K562 (cell line): ENCODE data around the gene GAK. TPM values are rescaled to one million over a fixed set of nuclear protein-coding genes. Genes with fewer than 3 reads are reported as not detected.
A peak's percentile ranks its signal among the peaks of the same experiment; 100 is the strongest.

Experiments
- ATAC-seq: fragments of 200-7000 bp; cut with Tn5 transposase; 3 replicates; pipeline ENCODE4 v1.9.1; 2020; ENCODE audit warnings: moderate library complexity
- BruUV-seq: library from RNA; stranded (reverse); fragments of 400-500 nt; replicated peaks from 2 replicates; lab custom pipeline; 2021; lab: Mats Ljungman, UMichigan
- CTCF ChIA-PET: fragments of 300-600 bp; formaldehyde crosslinking; extraction: SDS; loops from one replicate; lab custom pipeline; 2021; ENCODE audit warnings: low intra/inter-chr PET ratio; lab: Yijun Ruan, JAX
- POLR2A ChIA-PET: fragments of 300-600, 350-650 bp; sonication (Branson Sonifier 250); formaldehyde crosslinking; extraction: SDS; loops from one replicate; lab custom pipeline; 2021; ENCODE audit warnings: antibody characterized with exemption, inconsistent platforms; lab: Yijun Ruan, JAX
- DNase-seq, 4 experiments: peaks; one replicate each; pipeline versions ENCODE4 v3.0.0 to v3.0.0-alpha.2; 2011 to 2018; ENCODE audit warnings: low spot score in 3 of 4, mixed read lengths in 3 of 4; ENCODE audit errors: extremely low read depth in 1 of 4
- FAIRE-seq: peaks from 2 replicates; lab custom pipeline; 2011; peaks lifted over from hg19 to GRCh38; lab: Jason Lieb, UNC
- H2AFZ ChIP-seq: 2 replicates; pipeline ENCODE4 v1.6.0; 2011; ENCODE audit warnings: low read depth, low read length, control low read depth, inconsistent platforms
- H3K27ac ChIP-seq: fragments of 200-600 bp; 3 replicates; pipeline ENCODE4 v1.8.0; 2011; ENCODE audit warnings: low read depth, mild to moderate bottlenecking, control low read depth, inconsistent platforms, low read length, moderate library complexity, mixed read lengths; ENCODE audit errors: extremely low read depth
- H3K27me3 ChIP-seq, 2 experiments: fragments of 300-600 bp in 1 of 2; 2 replicates in 1 of 2; 3 replicates in 1 of 2; pipeline versions ENCODE4 v1.6.0 to v1.8.0; 2011; ENCODE audit warnings: inconsistent platforms in 2 of 2, low read length in 2 of 2, mild to moderate bottlenecking in 1 of 2, mixed read lengths in 1 of 2, moderate library complexity in 1 of 2; ENCODE audit not compliant: control insufficient read depth in 2 of 2, insufficient read depth in 2 of 2
- H3K36me3 ChIP-seq: fragments of 300-600 bp; 3 replicates; pipeline ENCODE4 v1.8.0; 2011; ENCODE audit warnings: mild to moderate bottlenecking, low read length, inconsistent platforms; ENCODE audit not compliant: control insufficient read depth, insufficient read depth
- H3K4me1 ChIP-seq, 2 experiments: fragments of 200-600 bp in 1 of 2; replicated peaks in 1 of 2; 2 replicates in 1 of 2; 3 replicates in 1 of 2; pipeline versions ENCODE4 v1.5.1 to v1.8.0; 2011; ENCODE audit warnings: inconsistent platforms in 2 of 2, low read length in 2 of 2, mild to moderate bottlenecking in 1 of 2, mixed read lengths in 1 of 2, moderate library complexity in 1 of 2; ENCODE audit not compliant: control insufficient read depth in 2 of 2, insufficient read depth in 2 of 2
- H3K4me2 ChIP-seq: 2 replicates; pipeline ENCODE4 v1.6.1; 2011; ENCODE audit warnings: low read length, control low read depth, inconsistent platforms, mixed read lengths; ENCODE audit not compliant: insufficient read depth
- H3K4me3 ChIP-seq: fragments of 200-600 bp; sonication (generic), shearing (Covaris generic); 2 replicates; pipeline ENCODE4 v1.5.1; 2016; ENCODE audit warnings: control low read depth, inconsistent platforms
- H3K79me2 ChIP-seq: fragments of 200-600 bp; 3 replicates; pipeline ENCODE4 v1.8.0; 2011; ENCODE audit warnings: low read length, inconsistent platforms; ENCODE audit not compliant: control insufficient read depth, insufficient read depth
- H3K9ac ChIP-seq, 2 experiments: 2 replicates each; pipeline versions ENCODE4 v1.6.0 to v1.6.1; 2011; ENCODE audit warnings: low read depth in 2 of 2, low read length in 2 of 2, control low read depth in 1 of 2, inconsistent platforms in 1 of 2, mild to moderate bottlenecking in 1 of 2, mixed read lengths in 1 of 2; ENCODE audit not compliant: insufficient read depth in 1 of 2
- H3K9me1 ChIP-seq: one replicate; pipeline ENCODE4 v1.6.0; 2011; ENCODE audit warnings: inconsistent platforms, mild to moderate bottlenecking, low read length, moderate library complexity; ENCODE audit not compliant: control insufficient read depth, insufficient read depth
- H3K9me3 ChIP-seq: replicated peaks from 2 replicates; pipeline ENCODE4 v1.5.1; 2011; ENCODE audit warnings: low read depth, low read length, inconsistent platforms; ENCODE audit not compliant: control insufficient read depth, insufficient read depth
- H4K20me1 ChIP-seq: replicated peaks from 2 replicates; pipeline ENCODE4 v1.6.1; 2011; ENCODE audit warnings: low read length, inconsistent platforms, mixed read lengths; ENCODE audit not compliant: control insufficient read depth, insufficient read depth
- CTCF ChIP-seq, 3 experiments: IDR thresholded peaks in 2 of 3; conservative IDR thresholded peaks in 1 of 3; 2 replicates each; pipeline ENCODE4 v1.5.1; 2011 to 2012; ENCODE audit warnings: low read length in 3 of 3, mild to moderate bottlenecking in 3 of 3, control low read depth in 2 of 3, improper control_type of control experiment in 1 of 3, inconsistent platforms in 1 of 3, low read depth in 1 of 3, mixed read lengths in 1 of 3, moderate library complexity in 1 of 3; ENCODE audit not compliant: insufficient read depth in 2 of 3
- ESRRA ChIP-seq: fragments of 450-650 bp; IDR thresholded peaks from 2 replicates; pipeline ENCODE4 v1.6.1; 2014; ENCODE audit warnings: low read depth, mild to moderate bottlenecking, moderate library complexity, borderline replicate concordance
- WGBS: fragments of 100-300 bp; shearing (Covaris generic); methylation state at CpG from one replicate; pipeline ENCODE4 v1.1.6; 2016; ENCODE audit warnings: low coverage, mixed read lengths; ENCODE audit not compliant: insufficient coverage; ENCODE audit errors: missing lambda C conversion rate; 5-methylcytosine and 5-hydroxymethylcytosine counted together
- in situ Hi-C: fragments of 300-500 bp; cut with MboI; formaldehyde crosslinking; loops from 4 replicates; pipeline ENCODE4 v1.15.0; 2018; ENCODE audit warnings: inconsistent platforms, mixed read lengths
- intact Hi-C: fragments of 100-400 bp; cut with micrococcal nuclease; formaldehyde crosslinking; loops from 2 replicates; pipeline ENCODE4 v1.14.2; 2022
- polyA plus RNA-seq, 8 experiments: library from polyadenylated mRNA; depleted of rRNA in 4 of 8; stranded (reverse) in 5 of 8; unstranded in 3 of 8; fragments of >200 nt; fragmentation: Nextera tagmentation in 2 of 8; fragmentation: Illumina TruSeq in 1 of 8; extraction: Ambion mirVana in 2 of 8; extraction: Trizol in 1 of 8; gene quantifications; 2 replicates each; pipeline versions ENCODE4 v1.2.1 to v1.2.3, GENCODE V29; 2011 to 2014; ENCODE audit warnings: inconsistent platforms in 1 of 8, missing spikeins in 1 of 8
- total RNA-seq, 7 experiments: library from RNA; depleted of rRNA in 6 of 7; stranded (reverse); fragments of >200 nt in 6 of 7; fragmentation: Illumina TruSeq in 2 of 7; extraction: Trizol in 2 of 7; gene quantifications; 2 replicates each; pipeline versions ENCODE4 v1.2.1 to v1.2.3, GENCODE V29; 2011 to 2021; ENCODE audit warnings: low replicate concordance in 1 of 7

The GAK gene
- total and polyA plus RNA-seq, 9 of the 15 experiments (the other 6 are each of a cell fraction or from before 2014, with no cell fraction given): 1.3 to 102 (median 16.2) TPM

GRCh38 chr4:828641-829271 lies 103.4 kb downstream of the GAK start:
- ChIA-PET POLR2A (interaction anchor here (0.7 kb wide), 1 partner anchor 518 kb away, joined by 3 read pairs; the partner anchor contains the start of gene UVSSA), CTCF (no interaction called here)
- no TSS peak for BruUV-seq
- H3K36me3 ChIP-seq: no peaks in the 10 kb centered on the region
- DNase-seq: peak in 1 of 4 experiments; percentile 27
- no peaks in the 10 kb centered on the region for H3K79me2 ChIP-seq
- 6% methylated on average over 11 of the region's 16 CpGs for WGBS
- peaks cover 0 to 58% of the 10 kb centered on the region in 2 experiments; a peak in 3 of 5 replicates for H3K4me1 ChIP-seq
- H3K4me2 ChIP-seq: no peak overlapping the region
- H3K9me3 ChIP-seq: 0 out of 2 replicates have a peak, but pooled peaks cover 1% of the 10 kb centered on the region
- H2AFZ ChIP-seq: no peak overlapping the region
- in situ Hi-C loops: no loop called here
- intact Hi-C loops: no loop called here
- no peak for FAIRE-seq
- peak; percentile 60 for ATAC-seq
- H3K9me1 ChIP-seq: no peaks in the 10 kb centered on the region
- H3K4me3 ChIP-seq: no peak overlapping the region
- 0 out of 4 replicates have a peak overlapping the region, but pooled peaks of 1 of the 2 experiments have one; percentile 27 for H3K9ac ChIP-seq
- peaks cover 10 to 52% of the 10 kb centered on the region in 2 experiments; a peak in 4 of 5 replicates for H3K27me3 ChIP-seq
- TF ChIP-seq CTCF (IDR thresholded peaks at IDR 0.05 in 2 of 3, conservative IDR thresholded peaks at IDR 0.05 in 1 of 3; ENCODE audit: insufficient read depth in 2 of 3, low read depth in 1 of 3, low read length in 3 of 3) (peak in 2 of 3 experiments; percentile 20 to 31; a peak in 1 of 6 replicates), ESRRA (no peak)
- H3K27ac ChIP-seq: no peak overlapping the region
- no peaks in the 10 kb centered on the region for H4K20me1 ChIP-seq
